Astrocyte (in vitro differentiated cells and primary cell): ENCODE data around the gene UTS2R. TPM values are rescaled to one million over a fixed set of nuclear protein-coding genes. Genes with fewer than 3 reads are reported as not detected.

Experiments
- DNase-seq: peaks from one replicate; pipeline ENCODE4 v3.0.0-alpha.2; 2010; ENCODE audit warnings: low read depth
- FAIRE-seq: peaks from 2 replicates; lab custom pipeline; 2011; peaks lifted over from hg19 to GRCh38; lab: Jason Lieb, UNC
- H2AFZ ChIP-seq: 2 replicates; pipeline ENCODE4 v1.6.0; 2012; ENCODE audit warnings: low read depth, low read length, inconsistent platforms
- H3K27ac ChIP-seq: 2 replicates; pipeline ENCODE4 v1.5.1; 2011; ENCODE audit warnings: low read depth, low read length, inconsistent platforms
- H3K27me3 ChIP-seq: 2 replicates; pipeline ENCODE4 v1.6.0; 2011; ENCODE audit warnings: low read length, inconsistent platforms; ENCODE audit not compliant: insufficient read depth
- H3K36me3 ChIP-seq: 2 replicates; pipeline ENCODE4 v1.5.1; 2011; ENCODE audit warnings: low read length, inconsistent platforms; ENCODE audit not compliant: insufficient read depth
- H3K4me1 ChIP-seq: 2 replicates; pipeline ENCODE4 v1.5.1; 2011; ENCODE audit warnings: low read length, inconsistent platforms; ENCODE audit not compliant: insufficient read depth
- H3K4me2 ChIP-seq: 2 replicates; pipeline ENCODE4 v1.6.0; 2012; ENCODE audit warnings: low read length, inconsistent platforms
- H3K4me3 ChIP-seq: 2 replicates; pipeline ENCODE4 v1.5.1; 2011; ENCODE audit warnings: low read depth, mild to moderate bottlenecking, low read length, inconsistent platforms; ENCODE audit not compliant: insufficient read depth
- H3K79me2 ChIP-seq: 2 replicates; pipeline ENCODE4 v1.6.0; 2012; ENCODE audit warnings: mild to moderate bottlenecking, low read length, inconsistent platforms; ENCODE audit not compliant: insufficient read depth
- H3K9ac ChIP-seq: 2 replicates; pipeline ENCODE4 v1.6.0; 2012; ENCODE audit warnings: mild to moderate bottlenecking, low read length, inconsistent platforms
- H3K9me3 ChIP-seq: 2 replicates; pipeline ENCODE4 v1.5.1; 2012; ENCODE audit warnings: low read depth, mild to moderate bottlenecking, low read length, inconsistent platforms; ENCODE audit not compliant: insufficient read depth
- H4K20me1 ChIP-seq: 2 replicates; pipeline ENCODE4 v1.6.0; 2012; ENCODE audit warnings: low read length, inconsistent platforms; ENCODE audit not compliant: insufficient read depth
- H3K27ac Mint-ChIP-seq: one replicate; pipeline ENCODE4 v1.8.0; 2021; ENCODE audit warnings: mild to moderate bottlenecking, mixed read lengths; ENCODE audit not compliant: unreplicated experiment
- H3K27me3 Mint-ChIP-seq: one replicate; pipeline ENCODE4 v1.8.0; 2021; ENCODE audit warnings: low read depth, mixed read lengths; ENCODE audit not compliant: unreplicated experiment
- H3K36me3 Mint-ChIP-seq: one replicate; pipeline ENCODE4 v1.8.0; 2021; ENCODE audit warnings: low read depth, mixed read lengths; ENCODE audit not compliant: unreplicated experiment
- H3K4me1 Mint-ChIP-seq: one replicate; pipeline ENCODE4 v1.8.0; 2021; ENCODE audit warnings: low read depth, mixed read lengths; ENCODE audit not compliant: unreplicated experiment
- H3K4me3 Mint-ChIP-seq: one replicate; pipeline ENCODE4 v1.8.0; 2021; ENCODE audit warnings: mild to moderate bottlenecking, moderate library complexity, mixed read lengths; ENCODE audit not compliant: unreplicated experiment
- H3K9me3 Mint-ChIP-seq: one replicate; pipeline ENCODE4 v1.8.0; 2021; ENCODE audit warnings: mild to moderate bottlenecking, mixed read lengths; ENCODE audit not compliant: unreplicated experiment
- EZH2 ChIP-seq: IDR thresholded peaks from 2 replicates; pipeline ENCODE4 v1.6.1; 2012; ENCODE audit warnings: mild to moderate bottlenecking, low read length, inconsistent platforms; ENCODE audit not compliant: insufficient read depth
- total RNA-seq: library from RNA; stranded (reverse); gene quantifications from 2 replicates; pipeline ENCODE4 v1.2.1, GENCODE V29; 2021
- TF ChIP-seq, protein P1 (sequence below): IDR thresholded peaks from 2 replicates; pipeline ENCODE4 v1.5.1; 2011; ENCODE audit warnings: low read depth, mild to moderate bottlenecking, inconsistent platforms, low read length, moderate library complexity; ENCODE audit not compliant: insufficient read depth

The UTS2R gene
- total RNA-seq, 1 donor from 2014 or later, result not detected

DNA sequence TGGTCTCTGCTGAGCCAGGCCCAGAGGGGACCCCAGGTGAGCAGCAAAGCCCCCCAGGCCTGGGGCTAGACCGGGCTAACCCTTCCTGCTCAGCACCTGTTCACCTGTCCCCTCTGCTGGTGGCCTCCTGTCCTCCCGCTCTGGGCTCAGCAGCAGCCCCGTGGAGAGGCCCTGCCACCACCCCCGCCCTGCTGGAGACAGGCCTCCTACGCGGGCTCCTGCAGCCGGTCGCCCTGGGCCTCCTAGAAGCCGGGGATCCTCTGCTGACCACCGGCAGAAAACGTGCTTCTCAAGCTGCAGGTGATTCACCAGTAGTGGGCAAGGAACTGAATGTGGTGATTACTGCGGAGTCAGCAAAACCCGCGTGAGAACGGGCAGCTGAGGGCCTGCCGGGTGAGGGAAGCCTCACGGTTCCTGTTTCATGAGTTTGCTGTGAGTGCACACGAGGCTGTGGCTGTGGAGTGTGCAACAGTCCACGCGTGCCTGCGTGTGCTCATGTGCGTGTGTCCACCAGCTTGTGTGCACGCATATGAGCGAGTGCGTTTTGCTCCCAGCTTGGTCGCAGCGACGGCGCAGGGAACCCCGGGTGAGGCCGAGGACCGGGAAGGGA, 38.8 kb upstream of the UTS2R start:
- H3K9me3 Mint-ChIP-seq, result no peaks in the 10 kb centered on the region
- Histone ChIP-seq H3K36me3 (no peaks in the 10 kb centered on the region), H3K9me3 (no peaks in the 10 kb centered on the region), H3K4me2 (peak overlapping the region; percentile 88), H2AFZ (no peak overlapping the region), H3K27me3 (peaks cover 21% of the 10 kb centered on the region), H3K4me1 (peaks cover 38% of the 10 kb centered on the region), H3K27ac (no peak overlapping the region), H4K20me1 (peaks cover 6% of the 10 kb centered on the region), H3K79me2 (no peaks in the 10 kb centered on the region), H3K4me3 (no peak overlapping the region), H3K9ac (no peak overlapping the region)
- DNase-seq (peak; percentile 54), FAIRE-seq (no peak)
- peaks cover 45% of the 10 kb centered on the region for H3K27me3 Mint-ChIP-seq
- TF ChIP-seq, protein P1, sequence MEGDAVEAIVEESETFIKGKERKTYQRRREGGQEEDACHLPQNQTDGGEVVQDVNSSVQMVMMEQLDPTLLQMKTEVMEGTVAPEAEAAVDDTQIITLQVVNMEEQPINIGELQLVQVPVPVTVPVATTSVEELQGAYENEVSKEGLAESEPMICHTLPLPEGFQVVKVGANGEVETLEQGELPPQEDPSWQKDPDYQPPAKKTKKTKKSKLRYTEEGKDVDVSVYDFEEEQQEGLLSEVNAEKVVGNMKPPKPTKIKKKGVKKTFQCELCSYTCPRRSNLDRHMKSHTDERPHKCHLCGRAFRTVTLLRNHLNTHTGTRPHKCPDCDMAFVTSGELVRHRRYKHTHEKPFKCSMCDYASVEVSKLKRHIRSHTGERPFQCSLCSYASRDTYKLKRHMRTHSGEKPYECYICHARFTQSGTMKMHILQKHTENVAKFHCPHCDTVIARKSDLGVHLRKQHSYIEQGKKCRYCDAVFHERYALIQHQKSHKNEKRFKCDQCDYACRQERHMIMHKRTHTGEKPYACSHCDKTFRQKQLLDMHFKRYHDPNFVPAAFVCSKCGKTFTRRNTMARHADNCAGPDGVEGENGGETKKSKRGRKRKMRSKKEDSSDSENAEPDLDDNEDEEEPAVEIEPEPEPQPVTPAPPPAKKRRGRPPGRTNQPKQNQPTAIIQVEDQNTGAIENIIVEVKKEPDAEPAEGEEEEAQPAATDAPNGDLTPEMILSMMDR, result no peak
- peak; percentile 94 for TF ChIP-seq EZH2
- H3K4me3 Mint-ChIP-seq, result no peak overlapping the region
- H3K27ac Mint-ChIP-seq, result no peak overlapping the region
- H3K36me3 Mint-ChIP-seq, result no peaks in the 10 kb centered on the region
- H3K4me1 Mint-ChIP-seq, result no peaks in the 10 kb centered on the region

DNA sequence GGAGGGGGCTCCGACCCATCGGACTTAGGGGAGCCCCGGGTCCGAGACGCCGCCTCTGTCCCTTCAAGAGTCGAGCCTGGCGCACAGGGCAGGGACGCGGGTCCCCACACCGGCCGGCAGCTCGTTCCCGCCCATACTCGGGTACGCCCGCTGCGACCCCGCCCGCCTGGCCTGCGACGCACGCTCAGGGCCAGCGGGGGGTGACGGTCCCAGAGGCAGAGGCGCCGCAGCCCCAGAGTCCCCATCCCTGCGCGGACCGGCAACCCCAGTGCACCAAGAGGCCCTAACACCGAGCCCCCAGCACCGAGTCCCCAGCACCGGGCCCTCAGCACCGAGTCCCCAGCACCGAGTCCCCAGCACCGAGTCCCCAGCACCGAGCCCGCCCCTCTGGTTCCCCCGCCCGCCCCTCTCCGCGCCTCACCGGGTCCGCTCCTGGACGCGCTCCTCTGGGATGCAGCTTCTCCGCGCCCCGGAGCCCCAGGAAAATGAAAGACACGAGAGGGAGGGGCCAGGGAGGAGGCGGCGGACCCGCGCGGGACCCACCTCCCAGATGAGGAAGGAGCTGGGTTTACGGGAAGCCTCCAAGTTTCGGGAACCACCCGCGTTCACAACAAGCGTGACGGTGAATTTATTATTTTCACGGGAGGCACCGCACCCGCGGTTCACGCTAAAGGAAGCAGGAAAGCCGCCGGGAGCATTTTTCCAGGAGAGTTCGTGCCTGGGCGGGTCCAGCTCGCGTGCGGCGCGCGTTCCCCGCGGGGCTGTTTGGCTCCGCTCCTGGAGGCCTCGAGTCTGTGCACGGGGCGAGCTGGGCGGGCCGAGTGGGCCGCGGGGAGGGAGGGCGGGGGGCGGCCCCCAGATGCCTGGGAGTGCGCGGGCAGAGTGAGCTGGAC, 38.0 kb upstream of the UTS2R start, which contains the start of gene SECTM1:
Gene SECTM1 (minus strand): TSS at position 488 of the 893 bp plus-strand sequence. CDS start 6,526 bp downstream, outside the sequence.
- peak within 1 kb of the TSS; percentile 48 for H3K4me3 ChIP-seq
- no peaks in the 10 kb centered on the region for H3K36me3 ChIP-seq
- H3K27me3 Mint-ChIP-seq, result peaks cover 44% of the 10 kb centered on the region
- no peaks in the 10 kb centered on the region for H3K4me1 Mint-ChIP-seq
- DNase-seq, result no peak
- H3K9me3 ChIP-seq, result no peaks in the 10 kb centered on the region
- H3K4me3 Mint-ChIP-seq, result no peak within 1 kb of the TSS
- FAIRE-seq, result no peak
- H3K9ac ChIP-seq, result no peak within 1 kb of the TSS
- no peaks in the 10 kb centered on the region for H3K79me2 ChIP-seq
- H3K36me3 Mint-ChIP-seq, result no peaks in the 10 kb centered on the region
- H3K9me3 Mint-ChIP-seq, result no peaks in the 10 kb centered on the region
- H3K27ac ChIP-seq, result no peak within 1 kb of the TSS
- H3K4me2 ChIP-seq, result peak within 1 kb of the TSS; percentile 88
- TF ChIP-seq, protein P1, result no peak
- TF ChIP-seq EZH2, result peak; percentile 88
- H3K27me3 ChIP-seq, result peaks cover 15% of the 10 kb centered on the region
- peak within 1 kb of the TSS; percentile 63 for H2AFZ ChIP-seq
- H3K27ac Mint-ChIP-seq, result no peak within 1 kb of the TSS
- peaks cover 33% of the 10 kb centered on the region for H3K4me1 ChIP-seq
- peaks cover 6% of the 10 kb centered on the region for H4K20me1 ChIP-seq
